ENCODE data around the gene IGIP.

IGIP gene

GRCh38 chr5:140178482-140179116, 52.9 kb downstream of the IGIP start:
- Mint-ChIP-seq H3K27ac (no peak overlapping the region), H3K36me3 (ENCODE audit: low read depth) (no peaks in the 10 kb centered on the region), H3K27me3 (peaks cover 5% of the 10 kb centered on the region), H3K4me1 (ENCODE audit: low read depth) (peaks cover 12% of the 10 kb centered on the region), H3K9me3 (no peaks in the 10 kb centered on the region), H3K4me3 (no peak overlapping the region)

All from stimulated activated naive CD8-positive, alpha-beta T cell treated with anti-CD3 and anti-CD28 coated beads, Interleukin-15, Interleukin-2, amounts not matched to agents 100 ng/mL and 50 ng/mL, for 24 hours (primary cell).